ENCODE results near the gene TMEM39A. TPM values are rescaled to one million over a fixed set of nuclear protein-coding genes. Genes with fewer than 3 reads are reported as not detected.

The TMEM39A gene
- total and polyA plus RNA-seq, 10 of the 15 experiments (the other 5 are each of a cell fraction or from before 2014, with no cell fraction given) = 10.8 to 44.7 (median 33.2) TPM

- no peak for TF ChIP-seq CTCF (IDR thresholded peaks at IDR 0.05 in 2 of 3, conservative IDR thresholded peaks at IDR 0.05 in 1 of 3; ENCODE audit: control insufficient read depth in 2 of 3, extremely low read depth in 1 of 3, insufficient read depth in 1 of 3, low read depth in 3 of 3, low read length in 3 of 3)
- peak; percentile 97 for TF ChIP-seq TAF1 (IDR thresholded peaks at IDR 0.05; ENCODE audit: borderline replicate concordance, low read depth, low read length)
- TF ChIP-seq HDAC6 (IDR thresholded peaks at IDR 0.05; ENCODE audit: unreplicated experiment) = peak; percentile 43
- TF ChIP-seq IKZF2 (IDR thresholded peaks at IDR 0.05) = peak; percentile 39 to 43; a peak in 2 of 4 replicates
- TF ChIP-seq NRF1 (conservative IDR thresholded peaks at IDR 0.05; ENCODE audit: low read depth, low read length) = peak; percentile 82
- peak; percentile 92 for TF ChIP-seq ATF3 (IDR thresholded peaks at IDR 0.05; ENCODE audit: borderline replicate concordance, extremely low read depth, low read depth, low read length)
- TF ChIP-seq BHLHE40 (IDR thresholded peaks at IDR 0.05; ENCODE audit: borderline replicate concordance in 1 of 2, low read depth in 2 of 2, low read length in 1 of 2) = peak; percentile 81 to 84
- peak; percentile 72 for TF ChIP-seq NKRF (conservative IDR thresholded peaks at IDR 0.05)
- TF ChIP-seq SIN3A (IDR thresholded peaks at IDR 0.05; ENCODE audit: low read depth, low read length) = peak; percentile 87
- TF ChIP-seq SUZ12 (IDR thresholded peaks at IDR 0.05; ENCODE audit: unreplicated experiment) = no peak
- no peak for TF ChIP-seq FOXK2 (IDR thresholded peaks at IDR 0.05)
- peak; percentile 84 for TF ChIP-seq TBL1XR1 (IDR thresholded peaks at IDR 0.05; ENCODE audit: low read depth, low read length)
- TF ChIP-seq HSF1 (IDR thresholded peaks at IDR 0.05; ENCODE audit: low read depth, low read length) = peak; percentile 38; the same call in 1 of the 2 replicates
- peak; percentile 40; the same call in 1 of the 2 replicates for TF ChIP-seq IRF4 (IDR thresholded peaks at IDR 0.05; ENCODE audit: low read depth, low read length)
- no peak for TF ChIP-seq ZNF622 (IDR thresholded peaks at IDR 0.05)
- TF ChIP-seq RAD21 (IDR thresholded peaks at IDR 0.05; ENCODE audit: insufficient read depth, low read depth, low read length) = no peak
- no peak for TF ChIP-seq USF1 (IDR thresholded peaks at IDR 0.05; ENCODE audit: borderline replicate concordance, extremely low read length, insufficient read depth, low read depth, low read length)
- no peak for TF ChIP-seq FOS (IDR thresholded peaks at IDR 0.05; ENCODE audit: borderline replicate concordance, extremely low read depth, insufficient read length)
- no peak for TF ChIP-seq ESRRA (IDR thresholded peaks at IDR 0.05; ENCODE audit: low read length)
- TF ChIP-seq BMI1 (IDR thresholded peaks at IDR 0.05; ENCODE audit: borderline replicate concordance) = no peak
- no peak for TF ChIP-seq RB1 (IDR thresholded peaks at IDR 0.05; ENCODE audit: borderline replicate concordance)
- no peak for TF ChIP-seq CHD2 (IDR thresholded peaks at IDR 0.05; ENCODE audit: borderline replicate concordance, low read depth, low read length)
Observed at GRCh38 chr3:119463171-119464169, at the start of gene TMEM39A (continued).

All from GM12878 (cell line).